GM21528 (cell line): ENCODE results near the gene FSTL3.
"Not testable (repeated sequence)": the region's sequence is repeated elsewhere in the genome, so short reads cannot be mapped to it uniquely, and the experiment has no call there.

Experiments
- ATAC-seq: cut with Tn5 transposase; IDR thresholded peaks from one replicate; pipeline ENCODE4 v1.9.1; 2021; ENCODE audit warnings: mild to moderate bottlenecking, moderate library complexity; ENCODE audit not compliant: unreplicated experiment, low FRiP score

The FSTL3 gene

DNA sequence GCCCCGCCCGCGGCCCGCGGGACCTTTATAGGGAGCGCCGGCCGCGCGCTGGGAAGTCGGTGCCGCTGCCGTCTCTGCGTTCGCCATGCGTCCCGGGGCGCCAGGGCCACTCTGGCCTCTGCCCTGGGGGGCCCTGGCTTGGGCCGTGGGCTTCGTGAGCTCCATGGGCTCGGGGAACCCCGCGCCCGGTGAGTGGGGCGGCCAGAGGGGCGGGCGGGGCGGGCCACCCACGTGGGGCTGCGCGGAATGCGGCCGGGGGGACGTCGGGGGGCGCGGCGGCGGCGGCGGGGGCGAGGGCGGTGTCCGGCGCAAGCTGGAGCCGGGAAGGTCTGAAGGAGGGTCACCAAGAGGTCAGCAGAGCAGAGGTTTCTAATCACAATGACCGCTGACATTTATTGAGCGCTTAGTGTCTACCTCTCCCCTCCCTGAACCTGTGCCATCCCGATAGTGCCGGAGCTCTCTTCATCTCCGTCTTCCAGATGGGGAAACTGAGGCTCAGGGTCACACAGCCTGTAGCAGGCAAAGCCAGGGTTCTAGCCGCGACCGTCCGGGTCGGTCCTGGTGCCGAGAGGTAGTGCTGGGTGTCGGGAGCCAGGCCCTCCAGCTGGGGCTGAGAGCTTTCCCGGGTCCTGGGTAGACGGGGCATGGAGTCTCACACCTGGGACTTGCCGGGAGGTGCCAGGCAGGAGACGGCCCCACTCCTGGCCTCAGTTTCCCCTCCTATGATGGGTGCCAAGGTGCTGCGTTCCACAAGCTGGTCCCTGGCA is at the start of gene FSTL3:
TSS of gene FSTL3 (plus strand) at position 54 of the 767 bp plus-strand sequence. CDS start at position 86, 32 bp downstream.
- ATAC-seq, result no peak

DNA sequence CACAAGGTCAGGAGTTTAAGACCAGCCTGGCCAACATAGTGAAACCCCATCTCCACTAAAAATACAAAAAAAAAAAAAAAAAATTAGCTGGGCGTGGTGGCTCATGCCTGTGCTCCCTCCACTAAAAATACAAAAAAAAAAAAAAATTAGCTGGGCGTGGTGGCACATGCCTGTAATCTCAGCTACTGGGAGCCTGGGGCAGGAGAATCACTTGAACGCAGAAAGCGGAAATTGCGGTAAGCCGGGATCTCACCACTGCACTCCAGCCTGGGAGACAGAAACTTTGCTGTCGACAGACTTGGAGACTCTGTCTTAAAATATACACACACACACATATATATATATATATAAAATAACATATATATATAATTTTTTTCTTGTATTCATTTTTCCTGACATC is 49.6 kb upstream of the FSTL3 start:
- not testable (repeated sequence) for ATAC-seq

DNA sequence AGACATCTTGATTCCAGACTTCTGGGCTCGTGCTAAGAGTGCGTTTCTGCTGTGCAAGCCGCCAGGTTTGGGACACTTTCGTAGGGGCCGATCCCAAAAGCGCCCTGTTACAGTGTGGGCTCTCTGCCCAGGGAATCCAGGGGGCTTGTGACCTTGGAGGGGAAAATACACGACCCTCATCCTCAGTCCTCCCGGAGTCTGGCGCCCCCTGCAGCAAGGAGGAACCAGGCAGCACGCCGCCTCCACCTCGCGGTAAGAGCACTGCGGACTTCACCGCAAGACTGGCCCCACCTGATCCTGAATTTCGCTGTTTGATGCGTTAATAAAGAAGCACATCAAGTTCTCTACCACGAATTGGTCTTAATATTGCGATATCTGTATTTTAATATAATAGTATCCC is 48.0 kb upstream of the FSTL3 start:
- no peak for ATAC-seq

DNA sequence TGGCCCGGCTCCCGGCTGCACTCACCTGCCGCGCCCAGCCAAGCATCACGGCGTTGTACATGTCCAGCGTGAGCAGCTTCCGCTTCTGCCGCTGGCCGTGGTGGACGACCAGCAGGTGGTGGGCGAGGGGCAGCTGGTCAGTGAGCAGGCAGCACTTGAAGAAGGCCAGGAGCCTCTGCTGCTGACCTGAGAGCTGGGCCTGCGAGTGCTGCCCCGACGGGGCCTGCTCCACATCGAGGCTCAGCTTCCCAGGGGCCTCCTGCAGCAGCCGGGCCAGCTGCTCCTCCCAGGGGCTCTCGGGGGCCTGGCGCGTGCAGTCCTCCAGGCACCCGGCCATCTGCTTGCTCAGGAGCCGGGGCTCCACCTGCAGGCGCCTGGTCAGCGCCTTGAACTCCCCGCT is 46.7 kb upstream of the FSTL3 start:
- ATAC-seq, result not testable (repeated sequence)

DNA sequence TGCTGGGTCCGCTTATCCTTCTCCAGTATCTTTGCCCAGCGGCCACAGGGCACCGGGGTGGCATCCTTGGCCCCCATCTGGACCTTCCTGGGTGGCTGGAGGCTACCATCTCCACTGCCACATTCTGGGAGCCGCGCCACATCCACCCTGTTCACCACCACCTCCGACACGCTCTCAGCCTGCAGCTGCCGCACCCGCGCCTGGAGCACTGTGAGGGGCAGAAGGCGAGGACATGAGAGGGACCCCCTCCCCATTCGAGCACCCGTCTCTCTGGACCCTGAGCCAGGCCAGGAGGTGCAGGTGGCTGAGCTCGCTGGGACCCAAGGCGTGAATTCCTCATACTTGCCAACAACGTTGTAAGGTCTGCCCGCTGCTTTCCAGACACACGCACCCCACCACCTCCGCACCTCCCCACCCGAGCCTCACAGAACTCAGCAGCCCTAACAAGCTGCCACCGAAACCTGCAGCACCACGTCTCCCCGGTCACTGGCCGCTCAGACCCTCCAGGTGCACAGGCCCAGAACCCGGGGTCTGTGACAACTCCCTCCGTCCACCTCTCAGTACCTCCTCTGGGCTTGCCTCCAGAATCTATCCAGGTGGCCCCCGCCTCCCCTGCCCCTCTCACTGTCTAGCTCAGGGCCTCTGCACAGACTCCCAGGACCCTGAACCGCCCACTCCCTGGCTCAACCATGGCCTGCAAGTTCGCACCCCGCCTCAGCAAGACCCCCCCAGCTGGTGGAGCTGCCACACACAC is 46.1 kb upstream of the FSTL3 start:
- no peak for ATAC-seq

DNA sequence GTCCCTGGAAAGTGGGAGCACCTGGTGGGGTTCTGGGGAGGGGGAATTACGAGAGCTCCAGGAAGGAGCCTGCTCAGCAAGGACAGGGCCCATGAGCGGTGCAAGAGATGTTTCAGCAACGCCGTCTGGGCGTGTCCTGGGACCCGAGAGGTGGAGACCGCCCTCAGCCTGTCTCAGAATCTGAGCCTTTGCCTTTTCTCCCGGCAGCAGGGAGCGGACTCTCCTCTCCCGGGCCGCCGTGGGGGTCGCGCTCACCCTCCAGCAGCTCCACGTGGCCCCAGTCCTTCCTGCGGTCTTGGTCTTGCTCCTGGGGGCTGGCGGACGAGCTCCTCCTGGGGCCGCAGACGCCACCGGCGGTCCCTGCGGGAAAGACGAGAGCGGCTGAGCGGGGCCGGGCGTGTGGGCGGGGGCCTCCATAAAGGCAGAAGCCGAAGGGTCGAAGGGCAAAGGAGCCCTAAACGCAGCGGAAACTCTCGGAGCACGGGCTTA is 43.6 kb upstream of the FSTL3 start:
- ATAC-seq, result peak; percentile 26

DNA sequence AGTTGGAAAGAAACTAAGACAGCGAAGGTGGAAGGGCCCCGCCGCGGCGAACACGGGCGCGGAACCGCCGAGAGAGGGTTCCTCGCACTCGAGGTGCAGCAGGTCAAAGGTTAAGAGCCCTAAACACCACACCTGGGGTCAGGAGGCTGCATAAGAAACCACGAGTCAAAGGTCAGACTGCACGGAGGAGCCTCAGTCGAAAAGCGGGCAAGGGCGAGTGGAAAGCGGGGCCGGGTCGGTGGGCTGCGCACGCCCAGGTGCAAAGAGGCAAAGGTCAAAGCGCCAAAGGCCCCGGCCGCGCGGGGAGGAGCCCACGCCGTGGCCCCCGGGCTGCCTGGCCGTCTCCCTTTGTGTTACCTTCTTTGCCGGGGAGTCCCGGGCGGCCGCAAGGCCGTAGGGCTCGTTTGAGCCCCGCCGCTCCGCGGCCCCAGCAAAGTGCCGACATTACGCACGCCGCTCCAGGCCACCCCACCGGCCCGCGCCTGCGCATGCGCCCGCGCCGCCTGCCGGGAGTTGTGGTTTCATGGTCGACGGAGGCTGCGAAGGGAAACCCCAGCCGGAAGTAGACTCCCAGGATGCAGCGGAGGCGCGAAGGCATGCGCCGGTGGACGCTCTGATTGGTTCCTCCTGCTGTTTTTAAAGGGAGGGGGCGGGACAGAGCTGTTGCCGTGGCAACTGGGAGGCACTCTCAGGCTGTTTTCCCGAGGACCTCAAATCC is 43.0 kb upstream of the FSTL3 start, which contains the start of gene POLRMT:
TSS of gene POLRMT (minus strand) at position 470 of the 718 bp plus-strand sequence. CDS start at position 445, 25 bp downstream.
- peak; percentile 71 for ATAC-seq

DNA sequence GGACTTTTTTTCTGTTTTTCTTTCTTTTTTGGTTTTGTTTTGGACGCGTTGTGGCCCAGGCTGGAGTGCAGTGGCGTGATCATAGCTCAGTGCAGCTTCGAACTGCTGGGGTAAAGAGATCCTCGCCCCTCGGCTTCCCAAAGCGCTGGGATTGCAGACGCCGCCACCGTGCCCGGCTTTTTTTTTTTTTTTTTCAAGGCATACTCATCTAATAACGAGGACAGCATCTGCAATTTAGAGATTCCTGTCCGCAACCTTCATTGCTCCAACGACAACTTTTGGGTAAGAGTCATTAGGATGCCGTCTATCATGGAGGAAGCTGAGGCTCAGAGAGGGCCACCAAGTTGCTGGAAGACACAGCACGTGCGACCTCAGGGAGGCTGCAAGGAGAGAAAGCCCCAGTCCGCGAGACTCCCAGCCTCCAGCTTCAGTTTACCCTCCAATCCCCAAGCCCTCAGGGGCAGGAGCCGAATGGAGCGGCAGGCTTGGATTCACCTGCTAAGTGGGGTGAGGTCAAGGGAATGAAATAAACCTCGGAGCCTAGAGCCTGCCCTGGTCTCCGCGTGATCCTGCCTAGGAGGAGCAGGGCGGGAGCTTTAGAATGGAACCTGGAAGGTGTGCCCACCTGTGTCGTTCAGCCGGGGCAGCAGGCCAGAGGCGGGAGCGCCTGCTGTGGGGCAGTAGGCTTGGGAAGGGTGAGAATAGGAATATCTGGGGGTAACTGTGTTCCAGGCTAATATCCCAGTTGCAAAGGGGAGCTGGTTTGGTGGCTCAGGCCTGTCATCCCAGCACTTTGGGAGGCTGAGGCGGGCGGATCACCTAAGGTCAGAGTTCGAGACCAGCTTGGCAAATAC is 42.2 kb upstream of the FSTL3 start:
- no peak for ATAC-seq

DNA sequence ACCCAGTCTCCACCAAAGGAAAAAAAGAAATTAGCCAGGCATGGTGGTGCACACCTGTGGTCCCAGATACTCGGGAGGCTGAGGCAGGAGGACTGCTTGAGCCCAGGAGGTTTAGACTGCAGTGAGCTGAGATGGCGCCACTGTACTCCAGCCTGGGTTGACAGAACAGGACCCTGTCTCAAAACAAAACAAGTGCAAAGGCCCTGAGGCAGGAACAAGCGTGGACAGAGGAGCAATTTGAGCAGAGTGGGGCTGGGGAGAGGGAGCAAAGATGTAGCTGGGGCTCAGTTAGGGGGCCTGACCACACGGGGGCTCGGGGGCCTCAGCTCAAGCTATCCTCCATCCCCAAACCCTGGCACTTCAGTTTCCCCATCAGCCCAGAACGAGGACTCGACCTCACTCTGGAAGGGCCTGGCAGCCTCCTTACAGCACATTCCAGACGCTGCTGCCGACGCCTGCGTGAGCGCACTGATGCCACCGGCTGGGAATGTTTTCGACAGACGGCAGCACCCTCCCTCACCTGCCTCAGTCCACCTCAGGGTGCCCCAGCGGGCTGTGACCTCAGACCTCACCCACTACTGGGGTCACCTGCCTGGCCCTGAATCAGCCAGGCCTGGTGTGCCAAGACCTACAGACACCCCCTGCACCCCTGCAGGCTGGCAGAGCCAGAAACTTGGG is 41.1 kb upstream of the FSTL3 start:
- ATAC-seq, result no peak

DNA sequence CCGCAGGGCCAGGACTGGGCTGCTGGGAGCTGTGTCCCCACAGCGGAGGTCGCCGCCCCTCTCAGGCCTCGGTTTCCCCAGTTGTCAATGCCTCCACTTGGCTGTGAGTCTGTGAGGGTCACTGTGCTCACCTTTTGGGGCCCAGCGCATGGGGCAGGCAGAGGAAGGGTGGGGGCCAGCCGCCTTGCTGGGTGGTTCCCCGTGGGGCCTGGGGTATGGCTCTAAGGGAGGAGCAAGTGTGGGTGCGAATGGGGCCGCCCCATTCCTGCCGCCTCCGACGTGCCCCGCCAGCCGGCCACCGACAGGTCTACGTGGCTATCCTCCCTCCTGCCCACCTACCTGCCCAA is 37.3 kb upstream of the FSTL3 start:
- ATAC-seq, result no peak

DNA sequence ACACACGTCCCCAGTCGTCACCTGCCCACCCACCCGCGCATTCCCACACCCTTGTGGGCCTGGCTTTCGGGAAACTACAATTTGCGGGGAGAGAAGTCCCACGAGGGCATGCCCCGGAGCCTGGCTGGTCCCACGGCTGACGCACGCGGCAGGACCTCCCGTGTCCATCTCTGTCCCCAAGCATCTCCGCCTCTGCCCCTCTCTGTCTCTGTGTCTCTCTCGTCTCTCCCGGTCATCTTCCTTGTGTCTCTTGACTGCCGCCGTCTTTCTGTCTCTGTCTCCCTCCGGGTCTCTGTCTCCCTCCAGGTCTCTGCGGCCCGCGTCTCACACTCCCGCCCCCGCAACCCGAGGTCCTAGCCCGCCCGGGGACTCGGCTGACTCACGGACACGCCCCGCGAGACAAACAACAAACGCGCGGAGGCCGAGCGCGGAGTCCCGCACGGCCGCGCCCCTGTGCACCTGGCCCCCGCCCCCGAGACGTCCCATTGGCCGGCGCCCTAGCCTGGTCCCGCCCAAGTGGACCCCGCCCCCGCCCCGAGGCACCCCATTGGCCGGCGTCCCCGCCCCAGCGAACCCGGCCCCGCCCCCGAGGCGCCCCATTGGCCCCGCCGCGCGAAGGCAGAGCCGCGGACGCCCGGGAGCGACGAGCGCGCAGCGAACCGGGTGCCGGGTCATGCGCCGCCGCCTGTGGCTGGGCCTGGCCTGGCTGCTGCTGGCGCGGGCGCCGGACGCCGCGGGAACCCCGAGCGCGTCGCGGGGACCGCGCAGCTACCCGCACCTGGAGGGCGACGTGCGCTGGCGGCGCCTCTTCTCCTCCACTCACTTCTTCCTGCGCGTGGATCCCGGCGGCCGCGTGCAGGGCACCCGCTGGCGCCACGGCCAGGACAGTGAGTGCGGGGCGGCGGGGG is 36.7 kb upstream of the FSTL3 start, which contains the start of gene FGF22:
TSS of gene FGF22 (plus strand) at position 627 of the 908 bp plus-strand sequence. CDS start at position 674, 47 bp downstream.
- no peak for ATAC-seq

DNA sequence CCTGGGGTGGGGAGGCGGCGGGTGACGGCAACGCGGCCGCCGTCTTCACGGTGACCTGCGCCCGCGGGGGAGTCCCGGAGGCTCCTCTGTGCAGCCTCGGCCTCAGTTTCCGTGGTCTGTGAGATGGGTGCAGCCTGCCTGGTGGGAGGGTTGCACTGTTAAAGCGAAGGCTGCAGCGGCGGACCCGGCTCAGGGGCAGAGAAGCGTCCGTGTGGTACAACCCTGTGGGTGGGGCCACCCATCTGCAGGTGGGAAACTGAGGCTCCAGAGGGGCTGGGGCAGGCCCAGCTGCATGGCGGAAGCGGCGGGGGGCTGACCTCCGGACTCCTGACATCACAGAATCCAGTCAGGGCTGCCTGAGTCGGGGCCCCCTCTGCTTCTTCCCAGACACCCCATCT is 36.0 kb upstream of the FSTL3 start:
- ATAC-seq, result no peak

DNA sequence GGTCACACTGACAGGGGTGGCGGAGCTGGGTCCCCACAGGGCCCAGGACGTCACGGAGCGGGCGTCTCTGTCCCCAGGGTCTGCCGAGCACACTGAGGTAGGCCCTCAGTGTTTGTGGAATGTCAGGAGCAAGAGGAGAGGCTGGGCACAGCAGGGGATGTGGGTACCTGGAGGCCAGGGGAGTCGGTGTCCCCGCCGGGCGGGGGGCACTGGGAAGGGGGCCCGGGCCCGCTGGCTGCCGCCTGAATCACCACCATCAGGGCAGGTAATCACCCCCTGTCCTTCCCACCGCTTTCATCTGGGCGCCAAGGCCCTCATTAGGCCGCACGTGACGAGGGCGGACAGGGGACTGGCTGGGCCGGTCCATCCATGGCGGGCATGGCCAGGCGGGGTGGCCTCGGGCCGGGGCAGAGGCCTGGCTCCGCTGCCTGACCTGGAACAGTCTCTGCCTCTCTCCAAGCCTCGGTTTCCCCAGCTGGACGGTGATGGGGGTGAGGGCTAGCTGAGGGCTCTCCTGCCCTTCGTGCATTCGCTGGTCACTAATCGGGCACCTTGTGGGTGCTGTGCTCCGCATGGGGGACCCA is 35.5 kb upstream of the FSTL3 start:
- no peak for ATAC-seq

DNA sequence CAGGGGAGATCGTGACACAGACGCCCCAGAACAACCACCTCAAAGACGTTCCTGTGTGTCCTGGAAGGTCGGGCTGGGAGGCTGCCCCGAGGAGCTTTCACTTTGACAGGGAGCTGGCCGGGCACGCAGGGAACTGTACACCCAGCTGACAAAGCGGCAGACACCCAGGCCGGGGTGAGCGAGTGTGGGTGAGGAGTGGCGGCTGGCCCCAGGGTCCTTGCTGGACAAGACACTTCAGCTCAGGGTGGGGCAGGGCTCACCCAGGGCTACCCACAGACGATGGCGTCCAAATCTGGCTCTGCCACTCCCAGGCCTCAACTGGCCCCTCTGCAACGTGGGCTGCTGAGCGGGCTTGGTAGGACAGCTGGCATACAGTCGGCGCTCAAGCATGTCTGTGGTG is 34.5 kb upstream of the FSTL3 start:
- ATAC-seq, result no peak

DNA sequence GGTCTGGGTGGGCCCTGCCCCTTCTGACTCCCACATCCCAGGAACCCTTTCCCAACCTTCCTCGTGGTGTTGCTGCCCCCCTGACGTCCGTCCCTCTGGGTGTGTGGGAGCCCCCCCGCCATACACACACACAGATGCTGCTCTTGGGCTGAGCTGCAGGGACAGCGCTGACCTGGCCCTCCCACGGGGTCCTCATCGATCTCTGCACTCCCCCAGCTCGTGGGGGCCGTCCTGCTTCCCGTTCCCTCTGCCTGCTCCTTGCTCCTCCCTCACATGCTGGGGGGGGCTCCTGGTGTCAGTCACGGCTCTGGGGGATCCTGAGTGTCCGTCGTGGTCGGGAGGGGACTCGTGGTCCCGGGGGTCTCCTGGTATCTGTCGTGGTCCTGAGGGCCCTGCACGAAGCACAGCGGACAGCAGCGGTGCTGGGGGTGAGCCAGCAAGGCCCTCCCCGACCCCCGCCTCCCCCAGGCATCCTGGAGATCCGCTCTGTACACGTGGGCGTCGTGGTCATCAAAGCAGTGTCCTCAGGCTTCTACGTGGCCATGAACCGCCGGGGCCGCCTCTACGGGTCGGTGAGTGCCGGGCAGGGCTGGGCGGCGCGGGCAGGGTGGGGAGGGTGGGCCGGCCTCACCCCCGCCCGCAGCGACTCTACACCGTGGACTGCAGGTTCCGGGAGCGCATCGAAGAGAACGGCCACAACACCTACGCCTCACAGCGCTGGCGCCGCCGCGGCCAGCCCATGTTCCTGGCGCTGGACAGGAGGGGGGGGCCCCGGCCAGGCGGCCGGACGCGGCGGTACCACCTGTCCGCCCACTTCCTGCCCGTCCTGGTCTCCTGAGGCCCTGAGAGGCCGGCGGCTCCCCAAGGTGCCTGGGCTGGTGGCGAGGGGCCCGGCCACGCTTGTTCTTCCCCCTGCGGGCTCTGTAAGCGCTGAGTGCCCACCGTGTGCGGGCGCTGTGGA is 33.1 kb upstream of the FSTL3 start:
- ATAC-seq, result no peak

DNA sequence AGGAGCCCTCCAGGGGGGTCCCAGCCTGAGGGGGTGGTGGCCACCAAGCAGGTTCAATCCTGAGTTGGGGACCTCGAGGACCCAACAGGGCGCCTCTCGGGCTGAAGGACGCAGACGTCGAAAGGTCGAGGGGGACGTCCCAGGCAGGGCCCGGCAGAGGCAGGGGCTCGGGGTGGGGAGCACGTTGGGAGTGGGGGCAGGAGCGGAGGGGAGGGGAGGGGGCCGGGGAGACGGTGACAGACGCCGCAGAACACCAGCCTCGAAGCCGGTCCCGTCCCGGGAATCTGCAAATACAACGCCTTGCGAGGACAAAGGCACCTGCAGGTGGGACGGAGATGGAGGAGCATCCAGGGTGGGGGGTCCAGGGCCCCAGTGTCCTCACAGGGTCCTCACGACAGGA is 32.5 kb upstream of the FSTL3 start:
- ATAC-seq, result no peak

DNA sequence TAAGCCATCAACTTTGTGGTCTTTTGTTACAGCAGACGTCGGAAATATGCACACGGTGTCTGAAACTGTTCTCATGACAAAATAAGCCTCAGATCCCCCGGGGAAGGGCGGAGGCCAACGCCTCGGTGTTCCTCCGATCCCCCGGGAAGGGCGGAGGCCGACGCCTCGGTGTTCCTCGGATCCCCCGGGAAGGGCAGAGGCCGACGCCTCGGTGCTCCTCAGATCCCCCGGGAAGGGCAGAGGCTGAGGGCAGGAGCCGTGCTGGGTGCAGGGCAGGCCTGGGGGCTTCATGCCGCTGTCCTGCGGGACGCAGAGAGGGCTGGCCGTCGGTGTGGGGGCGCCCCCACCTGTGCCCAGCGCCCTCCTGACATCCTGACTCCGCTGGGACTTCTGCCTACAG is 31.8 kb upstream of the FSTL3 start:
- ATAC-seq, result no peak
